ENCODE results near the gene EXTL2. TPM values are rescaled to one million over a fixed set of nuclear protein-coding genes. Genes with fewer than 3 reads are reported as not detected.
A peak's percentile ranks its signal among the peaks of the same experiment; 100 is the strongest.
"Not testable (repeated sequence)": the region's sequence is repeated elsewhere in the genome, so short reads cannot be mapped to it uniquely, and the experiment has no call there.

EXTL2 gene
- total and polyA plus RNA-seq, 2 experiments from 2014 or later = 51.9 to 54.6 TPM

GRCh38 chr1:100941098-100941527 is 46.5 kb upstream of the EXTL2 start:
- H2AFZ ChIP-seq = no peak overlapping the region
- no peak for TF ChIP-seq EZH2 (IDR thresholded peaks at IDR 0.05; ENCODE audit: insufficient read depth, poor library complexity, severe bottlenecking)
- no peak for TF ChIP-seq EZH2phosphoT487 (IDR thresholded peaks at IDR 0.05; ENCODE audit: insufficient read depth, low read depth)
- no peak overlapping the region for H3K4me2 ChIP-seq (ENCODE audit: unreplicated experiment)
- H3K27ac ChIP-seq = no peak overlapping the region
- H4K20me1 ChIP-seq (ENCODE audit: insufficient read depth) = 0 out of 2 replicates have a peak, but pooled peaks cover 2% of the 10 kb centered on the region
- WGBS, 2 experiments (ENCODE audit: low coverage in 1 of 2, low lambda C conversion rate in 2 of 2, missing lambda C conversion rate in 2 of 2) = 96 to 100% methylated on average over 1 of the region's 1 CpG
- no peak for DNase-seq
- H3K9ac ChIP-seq = no peak overlapping the region
- H3K36me3 ChIP-seq (ENCODE audit: low read depth) = peaks cover 27% of the 10 kb centered on the region
- H3K27me3 ChIP-seq (replicated peaks; ENCODE audit: insufficient read depth) = no peaks in the 10 kb centered on the region
- peaks cover 8% of the 10 kb centered on the region for H3K4me1 ChIP-seq (ENCODE audit: insufficient read depth)
- no peaks in the 10 kb centered on the region for H3F3A ChIP-seq (ENCODE audit: insufficient read depth)
- no peaks in the 10 kb centered on the region for H3K9me2 ChIP-seq (ENCODE audit: insufficient read depth)
- H3K4me3 ChIP-seq = no peak overlapping the region
- in situ Hi-C loops (cut with MboI) = no loop called here
- peaks cover 42% of the 10 kb centered on the region for H3K79me2 ChIP-seq (ENCODE audit: insufficient read depth)
- no peaks in the 10 kb centered on the region for H3K9me3 ChIP-seq (ENCODE audit: low read depth)

- no peaks in the 10 kb centered on the region for H3K27me3 ChIP-seq (replicated peaks; ENCODE audit: insufficient read depth)
- no peaks in the 10 kb centered on the region for H3K9me2 ChIP-seq (ENCODE audit: insufficient read depth)
These were observed 41.7 kb upstream of the EXTL2 start for GRCh38 chr1:100936194-100936967.

GRCh38 chr1:100933555-100933954 is 38.9 kb upstream of the EXTL2 start:
- H3K27ac ChIP-seq; DNase-seq; H3K4me2 ChIP-seq (ENCODE audit: unreplicated experiment); H3K27me3 ChIP-seq (replicated peaks; ENCODE audit: insufficient read depth); H3K4me1 ChIP-seq (ENCODE audit: insufficient read depth); H4K20me1 ChIP-seq (ENCODE audit: insufficient read depth); H3K9me3 ChIP-seq (ENCODE audit: low read depth); H3K9me2 ChIP-seq (ENCODE audit: insufficient read depth); H3K4me3 ChIP-seq; in situ Hi-C loops (cut with MboI); H3K9ac ChIP-seq; H2AFZ ChIP-seq: not testable (repeated sequence)
- peaks cover 48% of the 10 kb centered on the region for H3K36me3 ChIP-seq (ENCODE audit: low read depth)
- H3K79me2 ChIP-seq (ENCODE audit: insufficient read depth) = peaks cover 65% of the 10 kb centered on the region
- H3F3A ChIP-seq (ENCODE audit: insufficient read depth) = peaks cover 10% of the 10 kb centered on the region; the same call in 1 of the 2 replicates
- WGBS, 2 experiments (ENCODE audit: low coverage in 1 of 2, low lambda C conversion rate in 2 of 2, missing lambda C conversion rate in 2 of 2) = 100% methylated on average over 2 of the region's 2 CpGs

More at GRCh38 chr1:100936194-100936967, 41.7 kb upstream of the EXTL2 start:
- Histone ChIP-seq H3K9ac (no peak overlapping the region), H3K36me3 (ENCODE audit: low read depth) (peaks cover 36% of the 10 kb centered on the region), H3K4me3 (no peak overlapping the region), H2AFZ (no peak overlapping the region), H3K79me2 (ENCODE audit: insufficient read depth) (peaks cover 58% of the 10 kb centered on the region), H3K4me2 (ENCODE audit: unreplicated experiment) (no peak overlapping the region), H4K20me1 (ENCODE audit: insufficient read depth) (no peaks in the 10 kb centered on the region), H3K27ac (no peak overlapping the region), H3K4me1 (ENCODE audit: insufficient read depth) (no peaks in the 10 kb centered on the region), H3F3A (ENCODE audit: insufficient read depth) (peaks cover 4% of the 10 kb centered on the region; the same call in 1 of the 2 replicates), H3K9me3 (ENCODE audit: low read depth) (no peaks in the 10 kb centered on the region)
- in situ Hi-C loops (cut with MboI) = no loop called here
- TF ChIP-seq EZH2phosphoT487 (IDR thresholded peaks at IDR 0.05; ENCODE audit: insufficient read depth, low read depth) (no peak), EZH2 (IDR thresholded peaks at IDR 0.05; ENCODE audit: insufficient read depth, poor library complexity, severe bottlenecking) (no peak)
- no peak for DNase-seq

- H3K79me2 ChIP-seq (ENCODE audit: insufficient read depth) = peaks cover 54% of the 10 kb centered on the region
- in situ Hi-C loops (cut with MboI) = no loop called here
- no peaks in the 10 kb centered on the region for H3K9me3 ChIP-seq (ENCODE audit: low read depth)
- H3K27ac ChIP-seq = 0 out of 2 replicates have a peak overlapping the region, but pooled peaks have one; percentile 5
- no peak for TF ChIP-seq EZH2phosphoT487 (IDR thresholded peaks at IDR 0.05; ENCODE audit: insufficient read depth, low read depth)
- no peak for TF ChIP-seq EZH2 (IDR thresholded peaks at IDR 0.05; ENCODE audit: insufficient read depth, poor library complexity, severe bottlenecking)
- DNase-seq = peak; percentile 14
- H3K9ac ChIP-seq = no peak overlapping the region
- no peak overlapping the region for H2AFZ ChIP-seq
- H3K36me3 ChIP-seq (ENCODE audit: low read depth) = peaks cover 32% of the 10 kb centered on the region; the same call in 1 of the 2 replicates
- H3K4me1 ChIP-seq (ENCODE audit: insufficient read depth) = peaks cover 4% of the 10 kb centered on the region; the same call in 1 of the 2 replicates
- H3F3A ChIP-seq (ENCODE audit: insufficient read depth) = peaks cover 10% of the 10 kb centered on the region; the same call in 1 of the 2 replicates
- H3K4me2 ChIP-seq (ENCODE audit: unreplicated experiment) = no peak overlapping the region
- H3K27me3 ChIP-seq (replicated peaks; ENCODE audit: insufficient read depth) = no peaks in the 10 kb centered on the region
- 58 to 67% methylated on average over 1 of the region's 1 CpG for WGBS, 2 experiments (ENCODE audit: low coverage in 1 of 2, low lambda C conversion rate in 2 of 2, missing lambda C conversion rate in 2 of 2)
- no peak overlapping the region for H3K4me3 ChIP-seq
- H4K20me1 ChIP-seq (ENCODE audit: insufficient read depth) = 0 out of 2 replicates have a peak, but pooled peaks cover 2% of the 10 kb centered on the region
- no peaks in the 10 kb centered on the region for H3K9me2 ChIP-seq (ENCODE audit: insufficient read depth)
These were observed 37.1 kb upstream of the EXTL2 start for GRCh38 chr1:100931716-100932115.
